IMR-90 (cell line): ENCODE data around the gene ULBP2. TPM values are rescaled to one million over a fixed set of nuclear protein-coding genes. Genes with fewer than 3 reads are reported as not detected.
"Not testable (repeated sequence)": the region's sequence is repeated elsewhere in the genome, so short reads cannot be mapped to it uniquely, and the experiment has no call there.

Experiments
- ATAC-seq: fragments of 200-7000 bp; cut with Tn5 transposase; 2 replicates; pipeline ENCODE4 v1.9.1; 2020; ENCODE audit warnings: low read depth, mild to moderate bottlenecking, moderate library complexity
- BruUV-seq: library from RNA; stranded (reverse); fragments of 400-500 nt; replicated peaks from 2 replicates; lab custom pipeline; 2021; lab: Mats Ljungman, UMichigan
- CTCF ChIA-PET: fragments of 300-600 bp; formaldehyde crosslinking; extraction: SDS; loops from one replicate; lab custom pipeline; 2021; ENCODE audit warnings: antibody characterized with exemption; lab: Yijun Ruan, JAX
- POLR2A ChIA-PET: fragments of 300-600 bp; sonication (Branson Sonifier 250); formaldehyde crosslinking; loops from one replicate; lab custom pipeline; 2022; ENCODE audit warnings: antibody characterized with exemption; ENCODE audit not compliant: unreplicated experiment; lab: Charles Lee
- DNase-seq: peaks from one replicate; pipeline ENCODE4 v3.0.0; 2013
- H2AFZ ChIP-seq: replicated peaks from 2 replicates; pipeline ENCODE3; 2013; ENCODE audit warnings: low read length, mild to moderate bottlenecking; ENCODE audit not compliant: poor library complexity
- H2AK5ac ChIP-seq: 2 replicates; pipeline ENCODE4 v1.6.1; 2013; ENCODE audit warnings: low read depth, low read length, inconsistent platforms
- H2AK9ac ChIP-seq: replicated peaks from 2 replicates; pipeline ENCODE3; 2013; ENCODE audit warnings: mild to moderate bottlenecking, low read depth, low read length, moderate library complexity; ENCODE audit not compliant: poor library complexity
- H2BK120ac ChIP-seq: 2 replicates; pipeline ENCODE4 v1.6.1; 2013; ENCODE audit warnings: low read depth, low read length, inconsistent platforms
- H2BK15ac ChIP-seq: 3 replicates; pipeline ENCODE4 v1.6.1; 2013; ENCODE audit warnings: low read depth, low read length, inconsistent platforms
- H2BK20ac ChIP-seq: 2 replicates; pipeline ENCODE4 v1.6.1; 2013; ENCODE audit warnings: low read depth, mild to moderate bottlenecking, inconsistent platforms, low read length, moderate library complexity
- H2BK5ac ChIP-seq: 2 replicates; pipeline ENCODE4 v1.6.1; 2013; ENCODE audit warnings: mild to moderate bottlenecking, low read depth, low read length, inconsistent platforms; ENCODE audit not compliant: poor library complexity, severe bottlenecking
- H3K14ac ChIP-seq: replicated peaks from 2 replicates; pipeline ENCODE4 v1.6.1; 2013; ENCODE audit warnings: low read depth, low read length, inconsistent platforms
- H3K18ac ChIP-seq: 2 replicates; pipeline ENCODE4 v1.6.1; 2013; ENCODE audit warnings: low read depth, low read length, control low read depth
- H3K23ac ChIP-seq: 2 replicates; pipeline ENCODE4 v1.6.1; 2013; ENCODE audit warnings: low read depth, low read length, inconsistent platforms
- H3K27ac ChIP-seq: 2 replicates; pipeline ENCODE4 v1.5.1; 2013; ENCODE audit warnings: mild to moderate bottlenecking, control low read depth, low read length; ENCODE audit not compliant: insufficient read depth
- H3K27me3 ChIP-seq: 2 replicates; pipeline ENCODE4 v1.6.1; 2013; ENCODE audit warnings: low read length; ENCODE audit not compliant: control insufficient read depth, insufficient read depth
- H3K36me3 ChIP-seq: 2 replicates; pipeline ENCODE4 v1.6.1; 2013; ENCODE audit warnings: low read length, mixed read lengths; ENCODE audit not compliant: control insufficient read depth, insufficient read depth
- H3K4ac ChIP-seq: 2 replicates; pipeline ENCODE4 v1.6.1; 2013; ENCODE audit warnings: low read depth, low read length, inconsistent platforms
- H3K4me1 ChIP-seq: 2 replicates; pipeline ENCODE4 v1.6.1; 2013; ENCODE audit warnings: low read length, mixed read lengths; ENCODE audit not compliant: control insufficient read depth, insufficient read depth
- H3K4me2 ChIP-seq: 2 replicates; pipeline ENCODE4 v1.6.1; 2013; ENCODE audit warnings: low read depth, mild to moderate bottlenecking, control low read depth, low read length, moderate library complexity
- H3K4me3 ChIP-seq: 2 replicates; pipeline ENCODE4 v1.5.1; 2013; ENCODE audit warnings: low read depth, mild to moderate bottlenecking, control low read depth, low read length, moderate library complexity; ENCODE audit not compliant: insufficient read depth
- H3K56ac ChIP-seq: 2 replicates; pipeline ENCODE4 v1.6.1; 2013; ENCODE audit warnings: low read length, inconsistent platforms; ENCODE audit not compliant: insufficient read depth; ENCODE audit errors: extremely low read depth
- H3K79me1 ChIP-seq, 2 experiments: 2 replicates each; pipeline ENCODE4 v1.6.1; 2013; ENCODE audit warnings: low read length in 2 of 2, inconsistent platforms in 1 of 2, low read depth in 1 of 2
- H3K9ac ChIP-seq: 2 replicates; pipeline ENCODE4 v1.6.1; 2013; ENCODE audit warnings: low read depth, low read length, control low read depth
- H3K9me1 ChIP-seq: 2 replicates; pipeline ENCODE4 v1.6.1; 2013; ENCODE audit warnings: low read length, inconsistent platforms; ENCODE audit not compliant: insufficient read depth
- H3K9me3 ChIP-seq: 2 replicates; pipeline ENCODE4 v1.6.1; 2013; ENCODE audit warnings: low read length; ENCODE audit not compliant: control insufficient read depth, insufficient read depth
- H4K20me1 ChIP-seq: 2 replicates; pipeline ENCODE4 v1.6.1; 2013; ENCODE audit warnings: low read length, inconsistent platforms; ENCODE audit not compliant: insufficient read depth
- H4K5ac ChIP-seq: 2 replicates; pipeline ENCODE4 v1.6.1; 2013; ENCODE audit warnings: mild to moderate bottlenecking, low read depth, low read length, control low read depth
- H4K8ac ChIP-seq, 2 experiments: 2 replicates each; pipeline ENCODE4 v1.6.1; 2013; ENCODE audit warnings: low read depth in 2 of 2, low read length in 2 of 2, control low read depth in 1 of 2, inconsistent platforms in 1 of 2
- H4K91ac ChIP-seq: 2 replicates; pipeline ENCODE4 v1.6.1; 2013; ENCODE audit warnings: low read depth, low read length, inconsistent platforms; ENCODE audit not compliant: insufficient read depth
- BHLHE40 ChIP-seq: fragments of 150-350 bp; IDR thresholded peaks from 2 replicates; pipeline ENCODE4 v1.6.1; 2016; ENCODE audit warnings: mild to moderate bottlenecking, low read depth, low read length
- FOS ChIP-seq: fragments of 150-350 bp; IDR thresholded peaks from 2 replicates; pipeline ENCODE4 v1.6.1; 2016; ENCODE audit warnings: low read depth, low read length
- WGBS, 2 experiments: methylation state at CpG; one replicate each; pipeline versions ENCODE4 v1.1.5 to v1.1.7; 2013; ENCODE audit warnings: missing lambda C conversion rate in 2 of 2; ENCODE audit not compliant: insufficient read length in 1 of 2; ENCODE audit errors: extremely low coverage in 2 of 2; 5-methylcytosine and 5-hydroxymethylcytosine counted together
- dilution Hi-C: fragments of 300-500 bp; cut with HindIII; formaldehyde crosslinking; loops from one replicate; pipeline ENCODE4 v1.14.3; 2018; ENCODE audit warnings: low sequenced_read_pairs; ENCODE audit not compliant: unreplicated experiment
- in situ Hi-C: fragments of 300-500 bp; cut with MboI; formaldehyde crosslinking; loops from 3 replicates; pipeline ENCODE4 v1.14.3; 2019; ENCODE audit warnings: low sequenced_read_pairs, inconsistent platforms, mixed read lengths
- intact Hi-C: fragments of 100-400 bp; cut with micrococcal nuclease; formaldehyde crosslinking; loops from 2 replicates; pipeline ENCODE4 v1.10.0; 2022
- polyA plus RNA-seq, 3 experiments: library from polyadenylated mRNA; depleted of rRNA; stranded (reverse); fragments of >200 nt; gene quantifications; 2 replicates each; pipeline ENCODE4 v1.2.3, GENCODE V29; 2012; ENCODE audit warnings: low replicate concordance in 1 of 3
- total RNA-seq: library from RNA; depleted of rRNA; stranded (reverse); fragments of >200 nt; gene quantifications from 2 replicates; pipeline ENCODE4 v1.2.3, GENCODE V29; 2012

ULBP2 gene
- total and polyA plus RNA-seq, 2 of the 4 experiments (the other 2 are of a cell fraction), result 7.9 to 16.2 TPM

- TF ChIP-seq BHLHE40 (no peak), FOS (no peak)
Observed at GRCh38 chr6:149965194-149966020, 23.6 kb downstream of the ULBP2 start (continued).

GRCh38 chr6:149966319-149966718 is 24.5 kb downstream of the ULBP2 start:
- intact Hi-C loops, H3K4ac ChIP-seq, H2BK20ac ChIP-seq, H3K14ac ChIP-seq, ATAC-seq, in situ Hi-C loops, H3K27ac ChIP-seq, dilution Hi-C loops, H2AK9ac ChIP-seq, H2BK15ac ChIP-seq, H4K91ac ChIP-seq, H2BK120ac ChIP-seq, H3K4me2 ChIP-seq, H3K4me3 ChIP-seq, H3K23ac ChIP-seq, H3K18ac ChIP-seq, DNase-seq, CTCF ChIA-PET, H2AK5ac ChIP-seq, H3K56ac ChIP-seq, H4K20me1 ChIP-seq, H2BK5ac ChIP-seq, H3K79me1 ChIP-seq, BruUV-seq, H3K36me3 ChIP-seq, H2AFZ ChIP-seq, H4K8ac ChIP-seq, H3K4me1 ChIP-seq, H3K9ac ChIP-seq, H4K5ac ChIP-seq, H3K9me1 ChIP-seq, H3K9me3 ChIP-seq: not testable (repeated sequence)
- WGBS, 2 experiments, result no CpG with 5 or more reads among the region's 2 CpGs
- POLR2A ChIA-PET, result interaction anchor here (0.6 kb wide), 1 partner anchor 356 kb away, joined by 4 read pairs; no protein-coding TSS in a partner anchor
- peaks cover 66% of the 10 kb centered on the region for H3K27me3 ChIP-seq
